GM12864 (cell line): ENCODE measurements around the gene KIF2C.

ENCODE experiments used
- DNase-seq: peaks from one replicate; pipeline ENCODE4 v3.0.0-alpha.2; 2011; ENCODE audit warnings: low read depth
- H3K4me3 ChIP-seq: 2 replicates; pipeline ENCODE4 v1.5.1; 2011; ENCODE audit warnings: mild to moderate bottlenecking, low read depth, low read length, control low read depth
- TF ChIP-seq, protein P1 (sequence below): IDR thresholded peaks from 2 replicates; pipeline ENCODE4 v1.5.1; 2011; ENCODE audit warnings: low read depth, mild to moderate bottlenecking, moderate library complexity, low read length, control low read depth, inconsistent platforms; ENCODE audit errors: missing control alignments

KIF2C gene

DNA sequence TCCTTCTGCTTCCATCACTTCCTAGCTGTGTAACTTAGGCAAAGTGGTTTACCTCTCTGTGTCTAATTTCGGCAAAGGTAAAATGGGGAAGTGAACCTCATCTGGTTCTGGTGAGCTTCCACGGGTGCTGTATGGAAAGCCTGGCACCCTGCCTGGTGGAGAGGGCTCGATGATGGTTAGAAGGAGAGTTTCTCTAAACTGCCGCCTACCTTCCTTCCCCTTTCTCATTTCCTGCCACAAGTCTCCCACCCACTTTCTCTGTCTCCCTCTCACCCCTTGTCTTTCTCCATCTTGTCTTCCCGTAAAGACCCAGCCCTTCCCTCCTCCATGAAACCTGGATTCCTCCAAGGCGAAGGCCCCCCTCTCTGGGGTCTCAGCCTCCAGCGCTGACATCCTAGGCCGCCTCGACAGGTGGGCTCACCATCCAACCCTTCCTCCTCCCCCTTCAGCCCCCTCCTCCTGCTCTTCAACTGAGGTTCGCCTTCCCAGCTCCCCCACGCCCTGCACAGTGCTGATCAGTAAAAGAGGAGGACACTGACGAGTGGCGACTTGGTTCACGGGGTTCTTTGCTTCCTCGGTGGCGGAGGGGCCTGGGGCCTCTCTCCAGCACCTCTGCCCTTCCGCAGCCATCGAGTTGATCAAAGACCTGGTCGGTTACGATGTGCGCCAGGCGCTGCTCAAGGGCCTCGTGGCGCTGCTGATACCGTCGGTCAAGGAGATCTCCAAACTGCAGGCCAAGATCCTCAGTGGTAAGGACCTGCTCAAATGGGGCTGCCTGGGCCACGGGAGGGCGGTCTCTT is 15.9 kb upstream of the KIF2C start:
- TF ChIP-seq, protein P1, sequence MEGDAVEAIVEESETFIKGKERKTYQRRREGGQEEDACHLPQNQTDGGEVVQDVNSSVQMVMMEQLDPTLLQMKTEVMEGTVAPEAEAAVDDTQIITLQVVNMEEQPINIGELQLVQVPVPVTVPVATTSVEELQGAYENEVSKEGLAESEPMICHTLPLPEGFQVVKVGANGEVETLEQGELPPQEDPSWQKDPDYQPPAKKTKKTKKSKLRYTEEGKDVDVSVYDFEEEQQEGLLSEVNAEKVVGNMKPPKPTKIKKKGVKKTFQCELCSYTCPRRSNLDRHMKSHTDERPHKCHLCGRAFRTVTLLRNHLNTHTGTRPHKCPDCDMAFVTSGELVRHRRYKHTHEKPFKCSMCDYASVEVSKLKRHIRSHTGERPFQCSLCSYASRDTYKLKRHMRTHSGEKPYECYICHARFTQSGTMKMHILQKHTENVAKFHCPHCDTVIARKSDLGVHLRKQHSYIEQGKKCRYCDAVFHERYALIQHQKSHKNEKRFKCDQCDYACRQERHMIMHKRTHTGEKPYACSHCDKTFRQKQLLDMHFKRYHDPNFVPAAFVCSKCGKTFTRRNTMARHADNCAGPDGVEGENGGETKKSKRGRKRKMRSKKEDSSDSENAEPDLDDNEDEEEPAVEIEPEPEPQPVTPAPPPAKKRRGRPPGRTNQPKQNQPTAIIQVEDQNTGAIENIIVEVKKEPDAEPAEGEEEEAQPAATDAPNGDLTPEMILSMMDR: no peak
- H3K4me3 ChIP-seq: no peak overlapping the region
- peak; percentile 72 for DNase-seq

DNA sequence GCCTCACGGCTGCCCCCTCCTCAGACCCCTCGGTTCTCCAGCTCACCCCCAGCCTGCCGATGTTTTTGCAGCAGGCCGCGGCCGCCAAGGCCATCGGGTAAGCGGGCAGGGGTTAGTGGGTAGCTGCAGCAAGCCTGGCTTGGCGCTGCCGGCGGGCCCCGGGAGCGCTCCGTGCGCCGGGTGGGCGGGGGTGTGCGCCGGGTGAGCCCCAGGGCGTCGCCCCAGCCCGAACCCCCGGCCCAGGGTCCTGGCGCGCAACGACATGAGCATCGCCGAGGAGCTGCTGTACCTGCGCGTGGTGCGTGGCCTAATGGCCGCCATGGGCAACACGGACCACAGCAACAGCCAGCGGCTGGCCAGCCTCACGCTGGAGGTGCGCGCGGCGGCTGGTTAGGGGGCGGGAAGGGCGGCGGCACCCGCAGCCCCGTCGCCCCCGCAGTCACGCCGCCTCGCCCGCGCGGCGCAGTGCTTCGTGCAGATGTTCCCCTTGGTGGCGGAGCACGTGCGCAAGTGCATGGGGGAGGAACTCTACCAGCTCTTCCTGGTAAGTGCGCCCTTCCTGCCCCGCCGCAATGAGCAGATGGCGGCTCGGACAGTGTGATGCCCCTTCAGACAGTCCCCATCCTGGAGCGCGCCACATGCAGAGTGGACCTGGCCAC is 15.2 kb upstream of the KIF2C start:
- TF ChIP-seq, protein P1: no peak
- no peak for DNase-seq
- no peak overlapping the region for H3K4me3 ChIP-seq

DNA sequence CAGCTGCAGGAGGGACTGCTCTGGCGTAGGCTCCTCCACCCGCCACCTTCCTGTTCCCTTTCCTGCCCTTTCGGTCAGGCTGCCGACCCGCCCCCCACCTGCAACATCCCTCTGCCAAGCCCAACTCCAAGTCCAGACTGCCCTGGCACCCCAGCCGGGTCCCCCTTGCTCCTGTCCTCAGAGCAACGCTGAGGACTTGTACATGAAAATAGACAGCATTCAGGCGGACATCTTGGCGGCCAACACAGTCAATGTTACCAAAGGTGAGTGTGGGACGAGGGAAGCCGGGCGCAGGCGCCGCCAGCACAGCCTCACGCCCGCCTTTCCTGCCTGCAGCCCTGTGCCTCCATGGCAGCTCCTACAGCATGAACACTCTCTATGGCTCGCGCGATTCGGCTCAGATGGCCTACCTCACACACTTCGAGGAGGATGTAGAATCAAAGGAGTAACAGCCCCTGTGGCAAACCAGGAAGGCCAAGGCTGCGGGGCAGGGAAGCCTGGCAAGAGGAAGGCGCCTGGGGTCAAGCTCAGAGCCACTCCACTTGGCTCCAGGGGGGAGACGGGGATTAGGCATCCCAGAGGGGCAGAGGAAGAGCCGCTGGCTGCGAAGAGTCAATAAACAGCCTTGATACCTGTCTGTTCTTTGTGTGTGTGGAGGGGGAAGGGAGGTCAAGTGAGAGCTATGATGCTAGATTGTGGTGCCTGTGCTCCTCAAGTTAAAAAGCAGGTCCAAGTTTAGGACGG is 14.5 kb upstream of the KIF2C start:
- DNase-seq: no peak
- H3K4me3 ChIP-seq: no peak overlapping the region
- TF ChIP-seq, protein P1: no peak

DNA sequence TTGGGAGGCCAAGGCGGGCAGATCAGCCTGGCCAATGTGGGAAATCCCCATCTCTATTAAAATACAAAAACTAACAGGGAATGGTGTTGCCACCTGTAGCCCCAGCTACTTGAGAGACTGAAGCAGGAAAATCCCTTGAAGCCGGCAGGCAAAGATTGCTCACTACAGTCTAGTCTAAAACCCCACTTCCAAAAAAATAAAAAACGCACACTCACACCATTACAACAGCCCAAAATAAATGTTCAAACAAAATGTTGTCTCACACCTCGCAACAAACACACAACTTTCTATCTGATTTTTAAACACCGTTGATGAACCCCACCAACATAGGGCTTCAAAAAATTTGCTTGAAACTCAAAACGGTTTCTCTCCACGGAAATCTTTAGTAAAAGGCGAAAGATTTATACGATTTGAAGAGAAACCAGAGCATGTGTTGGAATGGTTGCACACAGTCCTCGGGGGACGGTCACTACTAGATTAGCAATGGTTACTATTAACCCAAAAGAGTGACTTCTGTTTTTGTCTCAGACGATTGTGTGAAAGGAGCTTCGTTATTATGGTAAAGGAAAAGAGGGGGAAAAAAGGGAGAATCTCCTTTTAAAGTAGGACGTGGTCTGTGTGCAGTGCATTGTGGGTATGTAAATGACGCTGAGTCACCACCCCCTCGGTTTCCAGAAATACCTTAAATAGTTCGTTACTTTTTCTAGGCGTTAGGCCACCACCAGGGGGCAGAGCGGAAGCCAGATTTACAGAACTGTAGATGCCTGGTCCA is 8.7 kb upstream of the KIF2C start, which contains the start of gene RNU5D-1:
Gene RNU5D-1, minus strand, starts transcription at position 430 of the 772 bp plus-strand sequence.
- TF ChIP-seq, protein P1: peak; percentile 82
- peak; percentile 94 for DNase-seq
- H3K4me3 ChIP-seq: no peak within 1 kb of the TSS; the same call in 1 of the 2 replicates

DNA sequence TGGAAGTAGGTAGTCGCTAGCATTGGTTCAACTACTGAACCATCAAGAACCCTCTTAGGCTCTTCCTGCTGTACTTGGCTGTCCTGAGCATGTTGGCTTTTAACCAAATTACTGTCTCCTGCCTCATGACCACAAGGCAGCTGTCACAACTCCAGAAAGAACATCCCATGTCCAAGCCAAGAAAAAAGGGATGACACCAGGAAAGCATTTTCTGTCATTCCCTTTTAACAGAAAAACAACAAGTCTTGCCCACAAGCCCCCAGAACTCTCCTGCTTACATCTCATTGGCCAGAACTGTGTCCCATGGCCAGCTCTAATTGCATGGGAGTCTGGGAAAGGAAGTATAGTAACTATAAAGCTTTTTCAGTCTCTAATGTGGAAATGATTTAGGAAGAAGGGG is 6.3 kb upstream of the KIF2C start:
- TF ChIP-seq, protein P1: no peak
- no peak for DNase-seq
- no peak overlapping the region for H3K4me3 ChIP-seq

DNA sequence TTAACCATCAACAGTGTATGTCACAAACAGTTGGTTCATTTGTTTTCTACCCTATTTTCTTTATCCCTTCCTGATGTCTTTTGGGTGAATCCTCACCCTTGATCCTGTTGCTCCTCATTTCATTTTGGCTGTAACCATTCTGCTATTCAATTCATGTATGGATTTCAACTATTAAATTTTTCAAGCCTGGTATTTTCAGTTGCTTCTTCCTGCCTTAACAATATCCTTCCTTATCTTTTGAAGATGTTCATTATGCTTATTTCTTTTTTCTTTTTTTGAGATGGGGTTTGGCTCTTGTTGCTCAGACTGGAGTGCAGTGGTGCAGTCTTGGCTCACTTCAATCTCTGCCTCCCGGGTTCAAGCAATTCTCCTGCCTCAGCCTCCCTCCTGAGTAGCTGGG is 5.9 kb upstream of the KIF2C start:
- TF ChIP-seq, protein P1: no peak
- H3K4me3 ChIP-seq: no peak overlapping the region
- no peak for DNase-seq
